Common myeloid progenitor, CD34-positive (primary cell): ENCODE data around the gene RFLNA.

Source experiments
- CTCF ChIA-PET: fragments of 350-600 bp; sonication (Branson Sonifier 250); formaldehyde crosslinking; loops from one replicate; lab custom pipeline; 2021; ENCODE audit warnings: antibody characterized with exemption; lab: Charles Lee
- POLR2A ChIA-PET: fragments of 350-600 bp; sonication (Branson Sonifier 250); formaldehyde crosslinking; loops from one replicate; lab custom pipeline; 2021; ENCODE audit warnings: antibody characterized with exemption; lab: Charles Lee
- DNase-seq, 3 donors: peaks; one replicate each; pipeline versions ENCODE4 v3.0.0 to v3.0.0-alpha.2; 2013
- H3K27ac ChIP-seq, 2 experiments: 1 replicate in 1 of 2; 2 replicates in 1 of 2; pipeline ENCODE4 v1.7.0; 2013; ENCODE audit warnings: inconsistent platforms in 2 of 2, low read length in 2 of 2, mild to moderate bottlenecking in 2 of 2, low read depth in 1 of 2, moderate library complexity in 1 of 2; ENCODE audit not compliant: severe bottlenecking in 2 of 2, insufficient read depth in 1 of 2, poor library complexity in 1 of 2
- H3K27me3 ChIP-seq, 5 experiments: replicated peaks in 2 of 5; 1 replicate in 3 of 5; 2 replicates in 2 of 5; pipeline versions ENCODE4 v1.6.1 to v1.7.0; 2013; ENCODE audit warnings: low read length in 4 of 5, mild to moderate bottlenecking in 2 of 5, moderate library complexity in 2 of 5, inconsistent platforms in 1 of 5; ENCODE audit not compliant: insufficient read depth in 5 of 5, control insufficient read depth in 4 of 5
- H3K36me3 ChIP-seq, 4 experiments: 1 replicate in 2 of 4; 2 replicates in 2 of 4; pipeline versions ENCODE4 v1.6.1 to v1.7.0; 2013; ENCODE audit warnings: low read length in 3 of 4, control low read depth in 1 of 4, mild to moderate bottlenecking in 1 of 4; ENCODE audit not compliant: control insufficient read depth in 4 of 4, insufficient read depth in 4 of 4
- H3K4me1 ChIP-seq, 4 experiments: 1 replicate in 3 of 4; 2 replicates in 1 of 4; pipeline versions ENCODE4 v1.6.1 to v1.7.1; 2013; ENCODE audit warnings: low read length in 3 of 4, mild to moderate bottlenecking in 3 of 4, control low read depth in 1 of 4, inconsistent platforms in 1 of 4, moderate library complexity in 1 of 4; ENCODE audit not compliant: control insufficient read depth in 4 of 4, insufficient read depth in 4 of 4; ENCODE audit errors: control extremely low read depth in 1 of 4
- H3K4me3 ChIP-seq, 7 experiments: 1 replicate in 4 of 7; 2 replicates in 3 of 7; pipeline versions ENCODE4 v1.5.1 to v1.7.0; 2013; ENCODE audit warnings: mild to moderate bottlenecking in 7 of 7, low read length in 6 of 7, moderate library complexity in 6 of 7, inconsistent platforms in 2 of 7, low read depth in 2 of 7, control low read depth in 1 of 7; ENCODE audit not compliant: insufficient read depth in 4 of 7, control insufficient read depth in 1 of 7; ENCODE audit errors: extremely low read depth in 1 of 7
- H3K9me3 ChIP-seq, 5 experiments: 1 replicate in 4 of 5; 2 replicates in 1 of 5; pipeline versions ENCODE4 v1.6.1 to v1.7.1; 2013; ENCODE audit warnings: low read length in 4 of 5, mild to moderate bottlenecking in 2 of 5, inconsistent platforms in 1 of 5, low read depth in 1 of 5, moderate library complexity in 1 of 5; ENCODE audit not compliant: control insufficient read depth in 4 of 5, insufficient read depth in 2 of 5; ENCODE audit errors: control extremely low read depth in 1 of 5
- WGBS: methylation state at CpG from one replicate; pipeline ENCODE4 v1.1.5; 2013; ENCODE audit not compliant: insufficient coverage; 5-methylcytosine and 5-hydroxymethylcytosine counted together

The RFLNA gene

GRCh38 chr12:124273630-124274029, 21.3 kb upstream of the RFLNA start:
- CTCF ChIA-PET, result interaction anchor here (0.8 to 1.1 kb wide), 2 partner anchors 9 to 10 kb away, joined by 3 read pairs; no protein-coding TSS in a partner anchor

GRCh38 chr12:124276337-124276736, 18.6 kb upstream of the RFLNA start:
- DNase-seq, result no peak
- 100% methylated on average over 1 of the region's 2 CpGs for WGBS
- Histone ChIP-seq H3K36me3 (no peaks in the 10 kb centered on the region), H3K27ac (no peak overlapping the region), H3K4me3 (no peak overlapping the region), H3K9me3 (peaks cover 0 to 2% (median 2%) of the 10 kb centered on the region in 5 experiments), H3K27me3 (peaks cover 0 to 3% (median 0%) of the 10 kb centered on the region in 5 experiments), H3K4me1 (peaks cover 0 to 32% (median 24%) of the 10 kb centered on the region in 4 experiments)
- POLR2A ChIA-PET, result no interaction called here
- CTCF ChIA-PET, result no interaction called here

More at GRCh38 chr12:124273630-124274029, 21.3 kb upstream of the RFLNA start:
- H3K9me3 ChIP-seq, result no peaks in the 10 kb centered on the region
- no peak overlapping the region for H3K4me3 ChIP-seq
- H3K27me3 ChIP-seq, result no peaks in the 10 kb centered on the region
- 100% methylated on average over 3 of the region's 3 CpGs for WGBS
- H3K36me3 ChIP-seq, result no peaks in the 10 kb centered on the region
- POLR2A ChIA-PET, result no interaction called here
- H3K27ac ChIP-seq, result no peak overlapping the region
- H3K4me1 ChIP-seq, result peaks cover 0 to 21% (median 19%) of the 10 kb centered on the region in 4 experiments
- peak; percentile 25 to 53 (median 51) for DNase-seq

- H3K4me1 ChIP-seq, result peaks cover 0 to 32% (median 24%) of the 10 kb centered on the region in 4 experiments
- 35% methylated on average over 15 of the region's 16 CpGs for WGBS
- ChIA-PET CTCF (interaction anchor here (1.3 to 1.4 kb wide), 2 partner anchors 14 to 238 kb away, joined by 3 to 4 read pairs; no protein-coding TSS in a partner anchor), POLR2A (no interaction called here)
- H3K36me3 ChIP-seq, result no peaks in the 10 kb centered on the region
- no peak overlapping the region for H3K27ac ChIP-seq
- H3K27me3 ChIP-seq, result peaks cover 0 to 3% (median 0%) of the 10 kb centered on the region in 5 experiments
- peaks cover 0 to 3% (median 2%) of the 10 kb centered on the region in 5 experiments for H3K9me3 ChIP-seq
- H3K4me3 ChIP-seq, result no peak overlapping the region
- peak in 2 of 3 donors; percentile 47 to 56 for DNase-seq
Observed at GRCh38 chr12:124277394-124278241, 17.3 kb upstream of the RFLNA start.

GRCh38 chr12:124278389-124279101, 16.3 kb upstream of the RFLNA start:
- peaks cover 0 to 30% (median 22%) of the 10 kb centered on the region in 4 experiments for H3K4me1 ChIP-seq

GRCh38 chr12:124279315-124279714, 15.6 kb upstream of the RFLNA start:
- no peaks in the 10 kb centered on the region for H3K36me3 ChIP-seq
- no peak for DNase-seq
- 93% methylated on average over 11 of the region's 11 CpGs for WGBS
- H3K27ac ChIP-seq, result no peak overlapping the region
- H3K27me3 ChIP-seq, result peaks cover 0 to 3% (median 0%) of the 10 kb centered on the region in 5 experiments
- H3K4me1 ChIP-seq, result peaks cover 0 to 28% (median 18%) of the 10 kb centered on the region in 4 experiments
- H3K9me3 ChIP-seq, result peaks cover 0 to 6% (median 3%) of the 10 kb centered on the region in 5 experiments
- no peak overlapping the region for H3K4me3 ChIP-seq
- ChIA-PET POLR2A (no interaction called here), CTCF (interaction anchor here (1.2 to 1.3 kb wide), 2 partner anchors 12 to 16 kb away, joined by 3 read pairs; no protein-coding TSS in a partner anchor)

More at GRCh38 chr12:124278389-124279101, 16.3 kb upstream of the RFLNA start:
- Histone ChIP-seq H3K4me3 (no peak overlapping the region), H3K27me3 (peaks cover 0 to 3% (median 0%) of the 10 kb centered on the region in 5 experiments), H3K27ac (no peak overlapping the region), H3K9me3 (peaks cover 0 to 3% (median 2%) of the 10 kb centered on the region in 5 experiments), H3K36me3 (no peaks in the 10 kb centered on the region)
- ChIA-PET CTCF (interaction anchor here (1.2 to 1.4 kb wide), 2 partner anchors 15 to 239 kb away, joined by 3 to 4 read pairs; no protein-coding TSS in a partner anchor), POLR2A (no interaction called here)
- DNase-seq, result no peak
- WGBS, result 89% methylated on average over 15 of the region's 20 CpGs

- H3K27me3 ChIP-seq, result peaks cover 0 to 3% (median 0%) of the 10 kb centered on the region in 5 experiments
- H3K9me3 ChIP-seq, result peaks cover 0 to 11% (median 8%) of the 10 kb centered on the region in 5 experiments
- H3K27ac ChIP-seq, result no peak overlapping the region
- H3K4me1 ChIP-seq, result peaks cover 0 to 28% (median 18%) of the 10 kb centered on the region in 4 experiments
- 51% methylated on average over 14 of the region's 19 CpGs for WGBS
- ChIA-PET POLR2A (no interaction called here), CTCF (interaction anchor here (1.2 to 1.3 kb wide), 2 partner anchors 11 to 17 kb away, joined by 3 read pairs; no protein-coding TSS in a partner anchor)
- no peak for DNase-seq
- H3K4me3 ChIP-seq, result peak overlapping the region in 1 of 7 experiments; percentile 58
- H3K36me3 ChIP-seq, result no peaks in the 10 kb centered on the region
Observed at GRCh38 chr12:124279846-124280360, 15.0 kb upstream of the RFLNA start.
